HG02588 (cell line): ENCODE data around the gene TMIE.

Experiments
- ATAC-seq: cut with Tn5 transposase; IDR thresholded peaks from one replicate; pipeline ENCODE4 v1.9.1; 2021; ENCODE audit warnings: mild to moderate bottlenecking, moderate library complexity; ENCODE audit not compliant: unreplicated experiment

The TMIE gene

DNA sequence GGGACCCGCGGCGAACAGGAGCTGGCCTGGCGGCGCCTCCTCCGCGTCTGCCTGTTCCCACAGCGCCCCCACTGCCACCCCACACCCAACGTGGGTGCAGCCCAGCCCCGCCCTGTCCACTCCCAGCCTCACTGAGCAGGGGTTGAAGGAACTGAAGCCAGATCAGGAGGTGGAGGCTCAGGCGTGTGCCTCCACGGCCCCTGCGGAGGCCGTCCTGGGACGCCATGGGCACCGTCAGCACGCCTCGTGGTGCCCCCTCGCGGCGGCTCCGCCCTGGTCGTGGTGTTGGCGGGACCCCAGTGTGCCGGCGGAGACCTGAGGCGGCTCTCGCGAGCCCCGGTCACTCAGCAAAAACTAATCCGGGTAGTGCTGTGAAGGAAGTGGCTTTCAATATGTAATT is 55.5 kb downstream of the TMIE start:
- no peak for ATAC-seq

DNA sequence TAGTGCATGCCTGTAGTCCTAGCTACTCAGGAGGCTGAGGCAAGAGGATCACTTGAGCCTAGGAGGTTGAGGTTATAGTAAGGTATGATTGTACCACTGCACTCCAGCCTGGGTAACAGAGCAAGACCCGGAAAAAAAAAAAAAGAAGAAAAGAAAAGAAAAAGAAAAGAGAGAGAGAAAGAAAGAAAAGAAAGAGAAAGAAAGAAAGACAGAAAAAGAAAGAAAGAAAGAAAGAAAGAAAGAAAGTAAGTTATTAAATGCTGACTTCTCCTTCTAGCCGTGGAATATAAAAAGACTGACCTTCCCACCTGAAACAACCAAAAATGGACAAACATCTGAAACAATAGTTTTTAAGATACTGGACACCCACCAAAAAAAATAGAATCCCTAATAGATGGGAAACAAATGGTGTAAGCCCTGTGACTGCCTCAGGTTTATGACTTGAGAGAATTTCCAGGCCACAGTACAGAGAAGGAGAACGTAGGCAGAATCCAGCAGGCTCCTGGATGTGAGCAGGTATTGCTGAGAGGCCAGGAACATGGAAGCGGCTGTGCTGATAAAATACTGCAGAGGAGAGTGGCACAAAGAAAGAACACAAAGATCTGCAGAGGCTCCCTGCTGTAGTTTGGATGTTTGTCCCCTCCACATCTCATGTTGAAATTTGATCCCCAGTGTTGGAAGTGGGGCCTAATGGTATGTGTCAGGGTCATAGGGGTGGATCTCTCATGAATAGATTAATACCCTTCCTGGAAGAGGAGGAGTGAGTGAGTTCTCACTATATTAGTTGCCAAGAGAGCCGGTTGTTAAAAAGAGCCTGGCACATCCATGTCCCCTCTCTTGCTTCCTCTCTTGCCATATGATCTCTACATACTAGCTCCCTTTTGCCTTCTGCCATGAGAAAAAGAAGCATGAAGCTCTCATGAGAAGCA is 58.3 kb downstream of the TMIE start:
- no peak for ATAC-seq
